ENCODE measurements around the gene DYNLT5.

GRCh38 chr1:66747501-66747900, 4.8 kb upstream of the DYNLT5 start:
- no peak for TF ChIP-seq CTCF (conservative IDR thresholded peaks at IDR 0.05 in 1 of 2, IDR thresholded peaks at IDR 0.05 in 1 of 2; ENCODE audit: extremely low read depth in 1 of 2, insufficient read depth in 1 of 2, low read depth in 1 of 2, low read length in 2 of 2)
- no peak for TF ChIP-seq EZH2 (IDR thresholded peaks at IDR 0.05; ENCODE audit: borderline replicate concordance, low read length)
